Liver (tissue), 9 donors: Measurements from ENCODE around the gene EP400. TPM values are rescaled to one million over a fixed set of nuclear protein-coding genes. Genes with fewer than 3 reads are reported as not detected.

ENCODE experiments used
- DNase-seq: peaks from one replicate; pipeline ENCODE4 v3.0.0-alpha.2; 2017; ENCODE audit warnings: low spot score
- H3K27ac ChIP-seq, 2 donors: one replicate each; pipeline ENCODE4 v1.7.0; 2013; ENCODE audit warnings: inconsistent platforms in 2 of 2, low read length in 2 of 2, control low read depth in 1 of 2, low read depth in 1 of 2, mild to moderate bottlenecking in 1 of 2
- H3K27me3 ChIP-seq, 4 donors: one replicate each; pipeline versions ENCODE4 v1.6.1 to v1.7.0; 2013; ENCODE audit warnings: low read length in 3 of 4, inconsistent platforms in 1 of 4, mild to moderate bottlenecking in 1 of 4, moderate library complexity in 1 of 4; ENCODE audit not compliant: control insufficient read depth in 4 of 4, insufficient read depth in 4 of 4
- H3K36me3 ChIP-seq, 4 donors: one replicate each; pipeline versions ENCODE4 v1.6.1 to v1.7.0; 2013; ENCODE audit warnings: low read length in 3 of 4, mild to moderate bottlenecking in 3 of 4, low read depth in 1 of 4, moderate library complexity in 1 of 4; ENCODE audit not compliant: control insufficient read depth in 4 of 4, insufficient read depth in 3 of 4
- H3K4me1 ChIP-seq, 4 donors: one replicate each; pipeline versions ENCODE4 v1.6.1 to v1.7.0; 2013; ENCODE audit warnings: low read length in 3 of 4, mild to moderate bottlenecking in 3 of 4, moderate library complexity in 1 of 4; ENCODE audit not compliant: control insufficient read depth in 4 of 4, insufficient read depth in 4 of 4
- H3K4me3 ChIP-seq, 3 donors: one replicate each; pipeline versions ENCODE4 v1.6.1 to v1.7.0; 2013; ENCODE audit warnings: low read length in 3 of 3, control low read depth in 1 of 3, low read depth in 1 of 3, mild to moderate bottlenecking in 1 of 3
- H3K9ac ChIP-seq, 2 donors: one replicate each; pipeline ENCODE4 v1.7.0; 2013; ENCODE audit warnings: low read length in 2 of 2, mild to moderate bottlenecking in 2 of 2, moderate library complexity in 2 of 2, control low read depth in 1 of 2, low read depth in 1 of 2
- H3K9me3 ChIP-seq, 4 donors: one replicate each; pipeline versions ENCODE4 v1.6.1 to v1.7.0; 2013; ENCODE audit warnings: low read length in 3 of 4; ENCODE audit not compliant: control insufficient read depth in 4 of 4
- CTCF ChIP-seq: fragments of 150-350 bp; IDR thresholded peaks from 2 replicates; pipeline ENCODE4 v1.5.1; 2017; ENCODE audit warnings: improper control_type of control experiment, low read depth, low read length; ENCODE audit not compliant: missing input control
- EGR1 ChIP-seq, 2 donors: IDR thresholded peaks; 2 replicates each; pipeline ENCODE4 v1.6.1; 2016 to 2018; ENCODE audit warnings: antibody characterized with exemption in 2 of 2, low read depth in 2 of 2
- FOXA1 ChIP-seq: IDR thresholded peaks from 2 replicates; pipeline ENCODE4 v1.6.1; 2016; ENCODE audit warnings: antibody characterized with exemption
- FOXA2 ChIP-seq: IDR thresholded peaks from 2 replicates; pipeline ENCODE4 v1.6.1; 2016; ENCODE audit warnings: antibody characterized with exemption
- GABPA ChIP-seq, 2 donors: IDR thresholded peaks in 1 of 2; conservative IDR thresholded peaks in 1 of 2; 2 replicates each; pipeline ENCODE4 v1.6.1; 2016; ENCODE audit warnings: antibody characterized with exemption in 2 of 2, mild to moderate bottlenecking in 1 of 2, moderate library complexity in 1 of 2
- HNF4A ChIP-seq, 2 donors: conservative IDR thresholded peaks; 2 replicates each; pipeline ENCODE4 v1.6.1; 2016; ENCODE audit warnings: antibody characterized with exemption in 2 of 2, mild to moderate bottlenecking in 2 of 2
- HNF4G ChIP-seq: IDR thresholded peaks from 2 replicates; pipeline ENCODE4 v1.6.1; 2016; ENCODE audit warnings: antibody characterized with exemption
- JUND ChIP-seq, 2 donors: IDR thresholded peaks; 2 replicates each; pipeline ENCODE4 v1.6.1; 2016; ENCODE audit warnings: antibody characterized with exemption in 2 of 2
- NR2F2 ChIP-seq: IDR thresholded peaks from 2 replicates; pipeline ENCODE4 v1.6.1; 2016; ENCODE audit warnings: antibody characterized with exemption
- RAD21 ChIP-seq, 2 donors: IDR thresholded peaks; 2 replicates each; pipeline ENCODE4 v1.6.1; 2016; ENCODE audit warnings: antibody characterized with exemption in 2 of 2, mild to moderate bottlenecking in 2 of 2
- REST ChIP-seq: IDR thresholded peaks from 2 replicates; pipeline ENCODE4 v1.6.1; 2016; ENCODE audit warnings: antibody characterized with exemption, mild to moderate bottlenecking
- RXRA ChIP-seq, 2 donors: IDR thresholded peaks; 2 replicates each; pipeline ENCODE4 v1.6.1; 2017 to 2018; ENCODE audit warnings: antibody characterized with exemption in 2 of 2, mild to moderate bottlenecking in 1 of 2
- SP1 ChIP-seq: IDR thresholded peaks from 2 replicates; pipeline ENCODE4 v1.6.1; 2018; ENCODE audit warnings: antibody characterized with exemption, mild to moderate bottlenecking
- TAF1 ChIP-seq: conservative IDR thresholded peaks from 2 replicates; pipeline ENCODE4 v1.6.1; 2016; ENCODE audit warnings: antibody characterized with exemption, mild to moderate bottlenecking
- YY1 ChIP-seq: IDR thresholded peaks from 2 replicates; pipeline ENCODE4 v1.6.1; 2016; ENCODE audit warnings: antibody characterized with exemption, mild to moderate bottlenecking
- WGBS: extraction: QIAGEN DNeasy Blood & Tissue Kit; methylation state at CpG from one replicate; pipeline ENCODE4 v1.1.7; 2013; 5-methylcytosine and 5-hydroxymethylcytosine counted together
- polyA plus RNA-seq, 2 donors: library from polyadenylated mRNA; stranded (reverse) in 1 of 2; unstranded in 1 of 2; fragments of 200-250 nt in 1 of 2; fragments of >200 nt in 1 of 2; fragmentation: Nextera tagmentation in 1 of 2; extraction: Ambion mirVana in 1 of 2; gene quantifications; one replicate each; pipeline versions ENCODE4 v1.2.1 to v1.2.3, GENCODE V29; 2013 to 2015
- total RNA-seq, 2 donors: library from RNA; depleted of rRNA; stranded (reverse); fragments of >200 nt; gene quantifications; one replicate each; pipeline ENCODE4 v1.2.3, GENCODE V29; 2014
- TF ChIP-seq, protein P1 (sequence below): IDR thresholded peaks from 2 replicates; pipeline ENCODE4 v1.6.1; 2016; ENCODE audit warnings: antibody characterized with exemption
- TF ChIP-seq, protein P2 (sequence below): IDR thresholded peaks from 2 replicates; pipeline ENCODE4 v1.6.1; 2016; ENCODE audit warnings: antibody characterized with exemption
- TF ChIP-seq, protein P3 (sequence below): IDR thresholded peaks from 2 replicates; pipeline ENCODE4 v1.6.1; 2016; ENCODE audit warnings: antibody characterized with exemption
- donor health status: healthy.
- donor health status: healthy.
- donor health status: healthy.
- donor health status: healthy.
- donor health status: healthy.

Gene EP400
- total and polyA plus RNA-seq, 4 donors: 4.7 to 12.4 (median 7.1) TPM

DNA sequence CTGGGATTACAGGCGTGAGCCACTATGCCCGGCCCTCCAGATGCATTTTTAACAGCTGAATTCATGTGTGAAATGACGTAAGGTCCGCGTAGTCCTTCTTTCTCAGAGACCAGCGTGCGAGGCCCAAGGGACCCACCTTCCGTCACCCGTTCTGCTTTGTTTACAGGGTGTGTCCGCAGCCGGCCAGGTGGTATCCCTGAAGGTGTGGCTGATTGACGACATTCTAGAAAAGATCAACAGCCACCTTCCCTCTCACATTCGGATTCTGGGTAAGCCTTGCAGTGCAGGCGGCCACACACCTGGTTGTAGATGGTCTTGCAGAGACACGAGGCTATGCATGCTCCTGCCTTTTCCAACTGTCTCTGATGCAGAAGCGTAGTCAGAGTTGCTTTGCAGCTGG, 10.7 kb upstream of the EP400 start:
- no peak overlapping the region for H3K4me3 ChIP-seq
- 87% methylated on average over 16 of the region's 16 CpGs for WGBS
- no peaks in the 10 kb centered on the region for H3K9me3 ChIP-seq
- H3K27ac ChIP-seq: no peak overlapping the region
- DNase-seq: no peak
- no peaks in the 10 kb centered on the region for H3K27me3 ChIP-seq
- peaks cover 8 to 45% (median 22%) of the 10 kb centered on the region in 4 donors for H3K36me3 ChIP-seq
- no peaks in the 10 kb centered on the region for H3K4me1 ChIP-seq
- no peak overlapping the region for H3K9ac ChIP-seq
- TF ChIP-seq FOXA1 (no peak), REST (no peak), GABPA (IDR thresholded peaks at IDR 0.05 in 1 of 2, conservative IDR thresholded peaks at IDR 0.05 in 1 of 2) (no peak), SP1 (no peak), HNF4G (no peak)
- TF ChIP-seq, protein P1, sequence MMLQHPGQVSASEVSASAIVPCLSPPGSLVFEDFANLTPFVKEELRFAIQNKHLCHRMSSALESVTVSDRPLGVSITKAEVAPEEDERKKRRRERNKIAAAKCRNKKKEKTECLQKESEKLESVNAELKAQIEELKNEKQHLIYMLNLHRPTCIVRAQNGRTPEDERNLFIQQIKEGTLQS: no peak

- Histone ChIP-seq H3K9ac (no peak overlapping the region), H3K9me3 (no peaks in the 10 kb centered on the region), H3K4me1 (no peaks in the 10 kb centered on the region), H3K4me3 (no peak overlapping the region), H3K27ac (no peak overlapping the region), H3K27me3 (no peaks in the 10 kb centered on the region), H3K36me3 (peaks cover 5 to 40% (median 17%) of the 10 kb centered on the region in 4 donors)
- WGBS: 88% methylated on average over 8 of the region's 8 CpGs
- DNase-seq: no peak
- TF ChIP-seq, protein P2, sequence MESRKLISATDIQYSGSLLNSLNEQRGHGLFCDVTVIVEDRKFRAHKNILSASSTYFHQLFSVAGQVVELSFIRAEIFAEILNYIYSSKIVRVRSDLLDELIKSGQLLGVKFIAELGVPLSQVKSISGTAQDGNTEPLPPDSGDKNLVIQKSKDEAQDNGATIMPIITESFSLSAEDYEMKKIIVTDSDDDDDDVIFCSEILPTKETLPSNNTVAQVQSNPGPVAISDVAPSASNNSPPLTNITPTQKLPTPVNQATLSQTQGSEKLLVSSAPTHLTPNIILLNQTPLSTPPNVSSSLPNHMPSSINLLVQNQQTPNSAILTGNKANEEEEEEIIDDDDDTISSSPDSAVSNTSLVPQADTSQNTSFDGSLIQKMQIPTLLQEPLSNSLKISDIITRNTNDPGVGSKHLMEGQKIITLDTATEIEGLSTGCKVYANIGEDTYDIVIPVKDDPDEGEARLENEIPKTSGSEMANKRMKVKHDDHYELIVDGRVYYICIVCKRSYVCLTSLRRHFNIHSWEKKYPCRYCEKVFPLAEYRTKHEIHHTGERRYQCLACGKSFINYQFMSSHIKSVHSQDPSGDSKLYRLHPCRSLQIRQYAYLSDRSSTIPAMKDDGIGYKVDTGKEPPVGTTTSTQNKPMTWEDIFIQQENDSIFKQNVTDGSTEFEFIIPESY: no peak
- TF ChIP-seq RXRA (IDR thresholded peaks at IDR 0.05) (no peak), RAD21 (IDR thresholded peaks at IDR 0.05) (no peak), GABPA (IDR thresholded peaks at IDR 0.05 in 1 of 2, conservative IDR thresholded peaks at IDR 0.05 in 1 of 2) (no peak), SP1 (no peak)
These were observed 9.6 kb upstream of the EP400 start for GRCh38 chr12:131940141-131940547.

GRCh38 chr12:131941116-131941986, 8.4 kb upstream of the EP400 start:
- 97% methylated on average over 46 of the region's 46 CpGs for WGBS
- H3K4me1 ChIP-seq: no peaks in the 10 kb centered on the region
- TF ChIP-seq YY1 (no peak), FOXA2 (no peak), FOXA1 (no peak), SP1 (no peak), JUND (IDR thresholded peaks at IDR 0.05) (no peak), GABPA (IDR thresholded peaks at IDR 0.05 in 1 of 2, conservative IDR thresholded peaks at IDR 0.05 in 1 of 2) (no peak), NR2F2 (no peak), HNF4A (conservative IDR thresholded peaks at IDR 0.05) (no peak), RAD21 (IDR thresholded peaks at IDR 0.05) (no peak), HNF4G (no peak), CTCF (no peak), TAF1 (no peak), EGR1 (IDR thresholded peaks at IDR 0.05; ENCODE audit: low read depth in 2 of 2) (no peak)
- TF ChIP-seq, protein P1: no peak
- TF ChIP-seq, protein P3, sequence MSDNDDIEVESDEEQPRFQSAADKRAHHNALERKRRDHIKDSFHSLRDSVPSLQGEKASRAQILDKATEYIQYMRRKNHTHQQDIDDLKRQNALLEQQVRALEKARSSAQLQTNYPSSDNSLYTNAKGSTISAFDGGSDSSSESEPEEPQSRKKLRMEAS: no peak
- H3K4me3 ChIP-seq: no peak overlapping the region
- H3K27me3 ChIP-seq: no peaks in the 10 kb centered on the region
- no peaks in the 10 kb centered on the region for H3K9me3 ChIP-seq
- no peak overlapping the region for H3K27ac ChIP-seq
- no peak for DNase-seq
- H3K36me3 ChIP-seq: peaks cover 5 to 39% (median 15%) of the 10 kb centered on the region in 4 donors
- no peak overlapping the region for H3K9ac ChIP-seq
